RWPE2 (cell line): ENCODE data around the gene CENPP.

Experiments used
- ATAC-seq: fragments of 200-7000 bp; cut with Tn5 transposase; 3 replicates; pipeline ENCODE4 v1.9.1; 2021; ENCODE audit warnings: low read depth
- DNase-seq: peaks from one replicate; pipeline ENCODE4 v3.0.0-alpha.2; 2020; ENCODE audit warnings: low spot score
- H3K27ac ChIP-seq: fragments of 450-650 bp; 2 replicates; pipeline ENCODE4 v1.5.1; 2017; ENCODE audit warnings: mild to moderate bottlenecking; ENCODE audit not compliant: poor library complexity, severe bottlenecking
- H3K27me3 ChIP-seq: fragments of 250-450 bp; sonication (Bioruptor Pico); 2 replicates; pipeline ENCODE4 v1.5.1; 2021; ENCODE audit warnings: mild to moderate bottlenecking, moderate library complexity; ENCODE audit not compliant: insufficient read depth, poor library complexity, severe bottlenecking
- H3K36me3 ChIP-seq: fragments of 250-450 bp; sonication (Bioruptor Pico); 2 replicates; pipeline ENCODE4 v1.5.1; 2020; ENCODE audit warnings: low read depth, mild to moderate bottlenecking, moderate library complexity
- H3K4me1 ChIP-seq: fragments of 250-450 bp; sonication (Bioruptor Pico); 2 replicates; pipeline ENCODE4 v1.5.1; 2021; ENCODE audit warnings: mild to moderate bottlenecking, moderate library complexity; ENCODE audit not compliant: insufficient read depth, poor library complexity, severe bottlenecking
- H3K4me3 ChIP-seq: fragments of 250-450 bp; sonication (Bioruptor Pico); 2 replicates; pipeline ENCODE4 v1.5.1; 2021; ENCODE audit warnings: mild to moderate bottlenecking, moderate library complexity; ENCODE audit not compliant: severe bottlenecking
- H3K9me3 ChIP-seq: fragments of 250-450 bp; sonication (Bioruptor Pico); 2 replicates; pipeline ENCODE4 v1.5.1; 2021; ENCODE audit warnings: mild to moderate bottlenecking, moderate library complexity; ENCODE audit not compliant: severe bottlenecking
- TF ChIP-seq, protein P1 (sequence below): fragments of 450-650 bp; IDR thresholded peaks from one replicate; pipeline ENCODE4 v1.5.1; 2017; ENCODE audit warnings: mild to moderate bottlenecking, moderate library complexity; ENCODE audit not compliant: poor library complexity, severe bottlenecking

The CENPP gene

DNA sequence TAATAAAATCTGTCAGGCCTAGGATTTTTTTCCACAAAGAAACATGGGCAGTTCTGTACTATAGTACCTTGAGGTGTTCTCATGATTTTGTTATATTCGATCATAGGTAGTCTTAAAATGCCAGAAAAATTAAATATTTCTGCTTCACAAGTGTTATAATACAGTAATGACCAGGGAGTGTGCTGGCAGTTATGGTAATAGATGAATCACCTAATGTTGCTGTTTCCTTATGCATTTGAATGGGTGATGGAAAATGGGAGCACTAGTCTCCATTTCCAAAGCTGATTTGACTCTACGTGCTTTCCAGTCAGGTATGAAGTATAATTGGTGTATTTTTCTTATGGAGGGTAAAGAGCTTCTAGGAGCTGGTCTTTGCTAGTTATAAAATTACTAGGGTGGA lies 54.9 kb downstream of the CENPP start:
- Histone ChIP-seq H3K4me1 (peaks cover 20% of the 10 kb centered on the region), H3K27ac (no peak overlapping the region), H3K9me3 (no peaks in the 10 kb centered on the region), H3K36me3 (no peaks in the 10 kb centered on the region), H3K4me3 (no peak overlapping the region), H3K27me3 (no peaks in the 10 kb centered on the region)
- TF ChIP-seq, protein P1, sequence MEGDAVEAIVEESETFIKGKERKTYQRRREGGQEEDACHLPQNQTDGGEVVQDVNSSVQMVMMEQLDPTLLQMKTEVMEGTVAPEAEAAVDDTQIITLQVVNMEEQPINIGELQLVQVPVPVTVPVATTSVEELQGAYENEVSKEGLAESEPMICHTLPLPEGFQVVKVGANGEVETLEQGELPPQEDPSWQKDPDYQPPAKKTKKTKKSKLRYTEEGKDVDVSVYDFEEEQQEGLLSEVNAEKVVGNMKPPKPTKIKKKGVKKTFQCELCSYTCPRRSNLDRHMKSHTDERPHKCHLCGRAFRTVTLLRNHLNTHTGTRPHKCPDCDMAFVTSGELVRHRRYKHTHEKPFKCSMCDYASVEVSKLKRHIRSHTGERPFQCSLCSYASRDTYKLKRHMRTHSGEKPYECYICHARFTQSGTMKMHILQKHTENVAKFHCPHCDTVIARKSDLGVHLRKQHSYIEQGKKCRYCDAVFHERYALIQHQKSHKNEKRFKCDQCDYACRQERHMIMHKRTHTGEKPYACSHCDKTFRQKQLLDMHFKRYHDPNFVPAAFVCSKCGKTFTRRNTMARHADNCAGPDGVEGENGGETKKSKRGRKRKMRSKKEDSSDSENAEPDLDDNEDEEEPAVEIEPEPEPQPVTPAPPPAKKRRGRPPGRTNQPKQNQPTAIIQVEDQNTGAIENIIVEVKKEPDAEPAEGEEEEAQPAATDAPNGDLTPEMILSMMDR, result no peak
- no peak for ATAC-seq
- no peak for DNase-seq

DNA sequence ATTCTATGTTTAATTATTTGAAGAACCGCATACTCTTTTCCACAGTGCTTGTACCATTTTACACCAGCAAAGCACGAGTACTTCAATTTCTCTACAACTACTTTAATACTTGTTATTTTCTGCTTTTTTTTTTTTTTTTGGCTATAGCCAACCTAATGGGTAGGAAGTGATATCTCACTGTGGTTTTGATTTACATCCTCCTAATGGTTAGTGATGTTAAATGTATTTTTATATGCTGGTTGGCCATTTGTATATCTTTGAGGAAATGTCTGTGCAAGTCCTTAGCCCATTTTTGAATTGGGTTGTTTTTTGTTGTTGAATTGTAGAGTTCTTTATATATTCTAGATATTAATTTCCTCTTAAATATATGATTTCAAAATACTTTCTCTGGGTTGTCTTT lies 56.0 kb downstream of the CENPP start:
- H3K27ac ChIP-seq, result no peak overlapping the region
- ATAC-seq, result no peak
- TF ChIP-seq, protein P1, result no peak
- no peak for DNase-seq
- H3K9me3 ChIP-seq, result no peaks in the 10 kb centered on the region
- H3K4me1 ChIP-seq, result peaks cover 31% of the 10 kb centered on the region
- H3K4me3 ChIP-seq, result no peak overlapping the region
- no peaks in the 10 kb centered on the region for H3K36me3 ChIP-seq
- H3K27me3 ChIP-seq, result no peaks in the 10 kb centered on the region

DNA sequence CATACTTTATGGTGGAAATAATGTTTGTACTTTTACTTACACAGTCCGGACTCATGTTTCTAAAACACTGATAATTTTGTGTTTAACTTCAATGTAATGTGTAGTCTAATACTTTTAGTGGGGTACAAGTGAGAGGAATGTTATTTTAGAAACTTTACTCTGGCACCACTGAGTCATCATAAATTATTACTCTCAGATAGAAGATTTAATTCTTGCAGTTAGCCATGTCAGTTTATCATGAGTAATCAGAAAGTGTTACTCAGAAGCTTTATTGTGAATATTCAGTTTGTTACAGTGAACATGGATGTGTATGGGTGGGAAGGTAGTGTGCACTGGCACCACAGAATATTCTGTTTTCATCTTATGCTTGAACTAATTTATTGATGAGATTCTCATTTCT lies 58.6 kb downstream of the CENPP start:
- Histone ChIP-seq H3K9me3 (no peaks in the 10 kb centered on the region), H3K4me3 (no peak overlapping the region), H3K27me3 (no peaks in the 10 kb centered on the region), H3K27ac (peak overlapping the region; percentile 90), H3K36me3 (no peaks in the 10 kb centered on the region), H3K4me1 (peaks cover 31% of the 10 kb centered on the region)
- peak; percentile 55 for ATAC-seq
- TF ChIP-seq, protein P1, result no peak
- DNase-seq, result no peak

DNA sequence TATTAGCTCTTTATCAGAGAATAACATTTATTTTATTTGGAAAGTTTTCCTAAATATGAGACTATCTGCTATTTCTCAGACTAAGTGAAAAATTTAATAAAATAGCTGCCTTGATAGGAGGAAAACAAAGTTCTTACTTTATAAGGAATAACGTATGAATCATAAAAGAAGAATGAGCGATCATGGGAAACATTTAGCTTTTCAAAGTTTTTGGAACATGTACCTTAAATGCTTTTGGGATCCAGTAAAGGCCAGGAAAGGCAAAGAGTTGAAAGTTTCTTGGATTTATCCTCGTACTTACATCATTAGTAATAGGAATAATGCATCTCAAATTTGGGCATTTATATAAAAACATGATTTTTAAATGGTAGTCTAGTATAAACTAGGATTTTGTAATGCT lies 59.2 kb downstream of the CENPP start:
- TF ChIP-seq, protein P1, result no peak
- Histone ChIP-seq H3K4me1 (peaks cover 31% of the 10 kb centered on the region), H3K27ac (peak overlapping the region; percentile 90), H3K27me3 (no peaks in the 10 kb centered on the region), H3K4me3 (no peak overlapping the region), H3K9me3 (no peaks in the 10 kb centered on the region), H3K36me3 (no peaks in the 10 kb centered on the region)
- DNase-seq (no peak), ATAC-seq (no peak)

DNA sequence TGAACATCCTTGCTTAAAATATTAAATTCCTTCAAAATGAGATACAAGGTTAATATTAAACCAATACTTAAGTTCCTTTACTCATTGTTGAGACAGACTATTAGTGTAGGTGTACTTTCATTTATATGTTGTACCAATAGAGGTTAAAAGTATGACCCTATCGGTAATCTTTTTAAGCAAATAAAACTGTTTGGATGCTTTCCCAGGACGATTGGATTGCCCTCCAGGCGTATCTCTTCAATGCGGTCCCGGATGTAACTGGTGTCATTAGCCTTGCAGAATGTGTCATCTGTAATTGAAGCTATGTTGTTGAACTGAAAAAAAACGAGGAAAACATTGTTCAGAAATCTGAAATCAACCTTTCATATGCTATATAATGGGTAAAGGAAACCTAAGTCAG lies 59.7 kb downstream of the CENPP start:
- peak overlapping the region; percentile 90 for H3K27ac ChIP-seq
- H3K4me3 ChIP-seq, result no peak overlapping the region
- H3K9me3 ChIP-seq, result no peaks in the 10 kb centered on the region
- DNase-seq (no peak), ATAC-seq (peak; percentile 54)
- H3K27me3 ChIP-seq, result no peaks in the 10 kb centered on the region
- TF ChIP-seq, protein P1, result no peak
- H3K4me1 ChIP-seq, result peaks cover 31% of the 10 kb centered on the region
- H3K36me3 ChIP-seq, result no peaks in the 10 kb centered on the region
